ENCODE results near the gene PCDHGA10. TPM values are rescaled to one million over a fixed set of nuclear protein-coding genes. Genes with fewer than 3 reads are reported as not detected.

PCDHGA10 gene
- total and polyA plus RNA-seq, 2 of the 8 experiments (the other 6 are each of a cell fraction or from before 2014, with no cell fraction given): 2.2 to 6.4 TPM

DNA sequence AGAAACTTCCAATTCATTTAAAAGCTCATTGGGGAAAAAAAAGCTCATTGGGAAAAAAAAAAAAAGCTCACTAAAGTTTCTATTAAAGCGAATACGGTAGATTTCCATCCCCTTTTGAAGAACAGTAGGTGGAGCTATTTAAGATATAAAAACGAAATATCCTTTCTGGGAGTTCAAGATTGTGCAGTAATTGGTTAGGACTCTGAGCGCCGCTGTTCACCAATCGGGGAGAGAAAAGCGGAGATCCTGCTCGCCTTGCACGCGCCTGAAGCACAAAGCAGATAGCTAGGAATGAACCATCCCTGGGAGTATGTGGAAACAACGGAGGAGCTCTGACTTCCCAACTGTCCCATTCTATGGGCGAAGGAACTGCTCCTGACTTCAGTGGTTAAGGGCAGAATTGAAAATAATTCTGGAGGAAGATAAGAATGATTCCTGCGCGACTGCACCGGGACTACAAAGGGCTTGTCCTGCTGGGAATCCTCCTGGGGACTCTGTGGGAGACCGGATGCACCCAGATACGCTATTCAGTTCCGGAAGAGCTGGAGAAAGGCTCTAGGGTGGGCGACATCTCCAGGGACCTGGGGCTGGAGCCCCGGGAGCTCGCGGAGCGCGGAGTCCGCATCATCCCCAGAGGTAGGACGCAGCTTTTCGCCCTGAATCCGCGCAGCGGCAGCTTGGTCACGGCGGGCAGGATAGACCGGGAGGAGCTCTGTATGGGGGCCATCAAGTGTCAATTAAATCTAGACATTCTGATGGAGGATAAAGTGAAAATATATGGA lies 17.7 kb downstream of the PCDHGA10 start, which contains the start of gene PCDHGA12:
TSS of gene PCDHGA12 (plus strand) at position 176 of the 782 bp plus-strand sequence. CDS start at position 429, 253 bp downstream.
- Histone ChIP-seq H3K23me2 (ENCODE audit: low read depth, low read length) (no peaks in the 10 kb centered on the region), H3K36me3 (ENCODE audit: control insufficient read depth in 2 of 4, insufficient read depth in 4 of 4, low read length in 3 of 4) (peaks cover 0 to 17% (median under 1%) of the 10 kb centered on the region in 4 experiments; a peak in 3 of 8 replicates), H3K23ac (ENCODE audit: insufficient read length) (no peak within 1 kb of the TSS), H3K79me1 (ENCODE audit: low read depth, low read length) (peaks cover 2% of the 10 kb centered on the region; the same call in 1 of the 2 replicates), H2AK5ac (ENCODE audit: low read depth, low read length) (no peak within 1 kb of the TSS), H3K4me3 (ENCODE audit: extremely low read depth in 1 of 4, insufficient read depth in 2 of 4, low read depth in 3 of 4, low read length in 4 of 4) (no peak within 1 kb of the TSS), H2BK12ac (ENCODE audit: low read depth, low read length) (no peak within 1 kb of the TSS), H3K56ac (replicated peaks; ENCODE audit: insufficient read length, low read depth, low read length) (no peak within 1 kb of the TSS), H4K5ac (ENCODE audit: insufficient read length, low read depth, low read length) (no peak within 1 kb of the TSS), H3K27me3 (replicated peaks in 1 of 4; ENCODE audit: control insufficient read depth in 3 of 4, extremely low read depth in 1 of 4, insufficient read depth in 3 of 4, low read length in 3 of 4) (no peaks in the 10 kb centered on the region), H3K4me2 (ENCODE audit: insufficient read depth in 1 of 2, low read depth in 2 of 2, low read length in 2 of 2) (no peak within 1 kb of the TSS), H4K8ac (ENCODE audit: extremely low read depth, insufficient read depth, low read length) (no peak within 1 kb of the TSS), H2BK20ac (ENCODE audit: low read length) (no peak within 1 kb of the TSS), H3K27ac (ENCODE audit: low read depth, low read length) (no peak within 1 kb of the TSS), H3K4me1 (replicated peaks in 1 of 4; ENCODE audit: control insufficient read depth in 3 of 4, insufficient read depth in 4 of 4, low read length in 3 of 4) (no peaks in the 10 kb centered on the region), H3K14ac (ENCODE audit: insufficient read length) (no peak within 1 kb of the TSS), H3K4ac (replicated peaks; ENCODE audit: insufficient read length, low read depth, low read length) (no peak within 1 kb of the TSS), H4K91ac (replicated peaks; ENCODE audit: insufficient read length, low read length) (no peak within 1 kb of the TSS), H2BK5ac (ENCODE audit: low read depth, low read length) (no peak within 1 kb of the TSS), H3K9me3 (ENCODE audit: insufficient read depth in 2 of 2, low read depth in 1 of 2, low read length in 1 of 2) (peaks cover 37 to 50% of the 10 kb centered on the region in 2 experiments), H2BK120ac (replicated peaks; ENCODE audit: low read depth, low read length) (no peak within 1 kb of the TSS), H3K79me2 (ENCODE audit: control insufficient read depth in 1 of 2, insufficient read depth in 2 of 2, low read length in 2 of 2) (no peaks in the 10 kb centered on the region), H2BK15ac (ENCODE audit: low read length) (no peak within 1 kb of the TSS), H3K9ac (replicated peaks in 1 of 4; ENCODE audit: extremely low read depth in 1 of 4, low read depth in 3 of 4, low read length in 3 of 4) (no peak within 1 kb of the TSS), H3K18ac (ENCODE audit: extremely low read depth, low read length) (no peak within 1 kb of the TSS), H4K20me1 (replicated peaks in 1 of 2; ENCODE audit: control insufficient read depth in 1 of 2, insufficient read depth in 2 of 2, low read length in 2 of 2) (no peaks in the 10 kb centered on the region), H2AFZ (ENCODE audit: low read length) (no peak within 1 kb of the TSS)
- FAIRE-seq (no peak), DNase-seq (ENCODE audit: low read depth in 1 of 2, low spot score in 2 of 2) (no peak)
- WGBS, 2 experiments (ENCODE audit: extremely low coverage in 1 of 2, insufficient coverage in 1 of 2, insufficient read length in 1 of 2, insufficient replicate concordance in 2 of 2, low coverage in 1 of 2, low lambda C conversion rate in 2 of 2, missing lambda C conversion rate in 1 of 2): 95% methylated on average over 32 of the region's 33 CpGs; no CpG with 5 or more reads in 1 of the 2 experiments
- POLR2A ChIA-PET (ENCODE audit: partially characterized antibody): interaction anchor here (1.4 kb wide), 1 partner anchor 83 kb away, joined by 4 read pairs; no protein-coding TSS in a partner anchor
- CTCF ChIA-PET (ENCODE audit: partially characterized antibody): interaction anchor here (0.8 to 7.0 kb wide), 28 partner anchors 9 to 228 kb away, joined by 3 to 67 read pairs (median 6); partner anchors contain the start of genes PCDHB12, PCDHB14, PCDHB15 and PCDHGA10
- no peak for TF ChIP-seq CBX8 (IDR thresholded peaks at IDR 0.05; ENCODE audit: borderline replicate concordance, low read depth, low read length)
- peak; percentile 18 to 36; a peak in 3 of 4 replicates for TF ChIP-seq RAD21 (IDR thresholded peaks at IDR 0.05 in 1 of 2, conservative IDR thresholded peaks at IDR 0.05 in 1 of 2; ENCODE audit: low read depth in 2 of 2, low read length in 2 of 2)
